Cardiac fibroblast (primary cell): ENCODE measurements around the gene CKS1B.
"Not testable (repeated sequence)": the region's sequence is repeated elsewhere in the genome, so short reads cannot be mapped to it uniquely, and the experiment has no call there.

Source experiments
- DNase-seq, 2 donors: peaks; one replicate each; pipeline versions ENCODE4 v3.0.0 to v3.0.0-alpha.2; 2010; ENCODE audit warnings: low read depth in 2 of 2
- H3K4me3 ChIP-seq, 2 donors: replicated peaks in 1 of 2; 1 replicate in 1 of 2; 2 replicates in 1 of 2; pipeline ENCODE4 v1.5.1; 2011; ENCODE audit warnings: low read depth in 2 of 2, low read length in 2 of 2, mild to moderate bottlenecking in 2 of 2, moderate library complexity in 1 of 2
- CTCF ChIP-seq: IDR thresholded peaks from one replicate; pipeline ENCODE4 v1.5.1; 2011; ENCODE audit warnings: low read depth, mild to moderate bottlenecking, low read length, inconsistent platforms

CKS1B gene

GRCh38 chr1:154971341-154971998 lies 3.0 kb upstream of the CKS1B start:
- DNase-seq, result no peak
- peak overlapping the region; percentile 23 to 76 for H3K4me3 ChIP-seq
- TF ChIP-seq CTCF, result no peak

- peak overlapping the region; percentile 61 to 73 for H3K4me3 ChIP-seq
- DNase-seq, result no peak
- TF ChIP-seq CTCF, result no peak
Measured at GRCh38 chr1:154972213-154972516, 2.3 kb upstream of the CKS1B start.

- peak; percentile 96 to 99 for DNase-seq
- H3K4me3 ChIP-seq, result peak overlapping the region; percentile 61 to 73
- no peak for TF ChIP-seq CTCF
Measured at GRCh38 chr1:154972517-154973343, 1.8 kb upstream of the CKS1B start.

- TF ChIP-seq CTCF, result peak; percentile 8
- H3K4me3 ChIP-seq, result peak overlapping the region; percentile 61 to 73
- DNase-seq, result peak; percentile 99
Measured at GRCh38 chr1:154973344-154974101, 958 bp upstream of the CKS1B start.

- TF ChIP-seq CTCF, result no peak
- DNase-seq, result peak; percentile 97 to 98
- H3K4me3 ChIP-seq, result peak overlapping the region; percentile 59 to 62
Measured at GRCh38 chr1:154974808-154975408, 427 bp downstream of the CKS1B start.

GRCh38 chr1:154975409-154976059 lies 1.1 kb downstream of the CKS1B start:
- TF ChIP-seq CTCF, result no peak
- peak overlapping the region; percentile 59 to 62 for H3K4me3 ChIP-seq
- peak; percentile 61 to 74 for DNase-seq

- not testable (repeated sequence) for DNase-seq, H3K4me3 ChIP-seq
Measured at GRCh38 chr1:154977762-154978161, 3.3 kb downstream of the CKS1B start.
